ENCODE data around the gene ZP1.

Gene ZP1

DNA sequence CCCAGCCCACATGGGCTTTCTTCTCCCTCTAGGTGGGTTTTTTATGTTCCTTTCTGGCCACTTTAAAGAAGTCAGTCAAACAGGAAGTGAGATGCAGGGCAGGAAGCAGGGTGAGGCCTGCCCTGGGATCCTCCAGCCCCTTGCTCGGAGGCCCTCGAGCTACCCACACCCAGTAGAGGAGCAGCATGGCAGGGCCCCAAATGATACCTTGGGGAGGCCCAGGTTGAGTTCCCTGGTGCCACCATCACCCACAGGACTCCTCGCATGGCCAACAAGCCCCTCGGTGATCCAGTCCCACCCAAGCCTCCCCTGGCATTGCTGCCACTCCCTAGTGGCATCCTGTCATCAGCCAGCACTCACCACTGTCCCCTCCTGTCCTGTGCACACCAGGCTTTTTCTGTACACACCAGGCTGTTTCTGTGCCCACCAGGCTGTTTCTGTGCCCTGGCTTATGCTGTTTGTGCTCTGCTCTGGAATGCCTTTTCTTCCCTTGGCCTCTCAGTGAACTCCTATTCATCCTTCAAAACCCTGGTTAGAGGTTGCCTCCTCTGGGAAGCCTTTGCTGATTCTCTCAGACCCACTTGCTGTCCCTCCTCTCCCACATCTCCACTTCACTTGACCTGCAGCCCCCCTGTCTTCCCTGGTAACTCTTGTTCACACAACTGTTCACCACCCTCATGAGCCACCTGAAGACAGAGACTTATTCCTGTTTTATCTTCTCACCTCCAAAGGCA is 8.4 kb upstream of the ZP1 start:
- in situ Hi-C loops (cut with MboI; ENCODE audit: low sequenced_read_pairs) = no loop called here

DNA sequence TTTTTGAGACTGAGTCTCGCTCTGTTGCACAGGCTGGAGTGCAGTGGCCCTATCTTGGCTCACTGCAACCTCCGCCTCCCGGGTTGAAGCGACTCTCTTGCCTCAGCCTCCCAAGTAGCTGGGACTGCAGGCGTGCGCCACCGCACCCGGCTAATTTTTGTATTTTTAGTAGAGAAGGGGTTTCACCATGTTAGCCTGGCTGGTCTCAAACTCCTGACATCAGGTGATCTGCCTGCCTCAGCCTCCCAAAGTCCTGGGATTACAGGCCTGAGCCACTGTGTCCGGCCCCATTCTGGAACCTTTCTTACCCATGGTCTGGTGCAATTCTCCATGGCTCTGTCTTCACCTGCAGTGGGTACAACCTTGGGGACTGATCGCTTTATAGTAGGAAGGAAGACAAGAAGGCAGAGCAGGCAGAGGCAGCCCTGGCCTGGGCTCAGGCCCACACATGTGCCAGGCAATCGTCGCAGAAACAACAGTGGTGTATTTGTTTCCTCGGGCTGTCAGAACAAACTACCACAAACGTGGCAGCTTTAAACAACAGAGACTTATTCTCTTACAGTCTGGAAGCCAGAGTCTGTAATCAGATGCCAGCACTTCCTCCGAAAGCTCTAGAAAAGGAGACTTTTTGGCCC is 7.6 kb upstream of the ZP1 start:
- in situ Hi-C loops (cut with MboI; ENCODE audit: low sequenced_read_pairs) = no loop called here

GRCh38 chr11:60860943-60861342 is 6.4 kb upstream of the ZP1 start:
- in situ Hi-C loops (cut with MboI; ENCODE audit: low sequenced_read_pairs) = no loop called here

- in situ Hi-C loops (cut with MboI; ENCODE audit: low sequenced_read_pairs) = no loop called here
Observed at GRCh38 chr11:60862171-60862570, 5.2 kb upstream of the ZP1 start.

GRCh38 chr11:60863550-60864521 is 3.5 kb upstream of the ZP1 start:
- in situ Hi-C loops (cut with MboI; ENCODE audit: low sequenced_read_pairs) = no loop called here

GRCh38 chr11:60864856-60865513 is 2.4 kb upstream of the ZP1 start:
- in situ Hi-C loops (cut with MboI; ENCODE audit: low sequenced_read_pairs) = no loop called here

GRCh38 chr11:60867871-60868681 is 734 bp downstream of the ZP1 start:
- in situ Hi-C loops (cut with MboI; ENCODE audit: low sequenced_read_pairs) = no loop called here

GRCh38 chr11:60868682-60869450 is 1.5 kb downstream of the ZP1 start:
- in situ Hi-C loops (cut with MboI; ENCODE audit: low sequenced_read_pairs) = no loop called here

DNA sequence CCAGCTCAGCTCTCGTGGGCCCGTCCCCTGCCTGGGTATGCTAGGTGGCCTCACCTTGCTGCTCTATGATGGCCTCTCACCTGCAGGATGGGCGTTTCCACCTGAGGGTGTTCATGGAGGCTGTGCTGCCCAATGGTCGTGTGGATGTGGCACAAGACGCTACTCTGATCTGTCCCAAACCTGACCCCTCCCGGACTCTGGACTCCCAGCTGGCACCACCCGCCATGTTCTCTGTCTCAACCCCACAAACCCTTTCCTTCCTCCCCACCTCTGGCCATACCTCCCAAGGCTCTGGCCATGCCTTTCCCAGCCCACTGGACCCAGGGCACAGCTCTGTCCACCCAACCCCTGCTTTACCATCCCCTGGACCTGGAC is 2.1 kb downstream of the ZP1 start:
- in situ Hi-C loops (cut with MboI; ENCODE audit: low sequenced_read_pairs) = no loop called here

DNA sequence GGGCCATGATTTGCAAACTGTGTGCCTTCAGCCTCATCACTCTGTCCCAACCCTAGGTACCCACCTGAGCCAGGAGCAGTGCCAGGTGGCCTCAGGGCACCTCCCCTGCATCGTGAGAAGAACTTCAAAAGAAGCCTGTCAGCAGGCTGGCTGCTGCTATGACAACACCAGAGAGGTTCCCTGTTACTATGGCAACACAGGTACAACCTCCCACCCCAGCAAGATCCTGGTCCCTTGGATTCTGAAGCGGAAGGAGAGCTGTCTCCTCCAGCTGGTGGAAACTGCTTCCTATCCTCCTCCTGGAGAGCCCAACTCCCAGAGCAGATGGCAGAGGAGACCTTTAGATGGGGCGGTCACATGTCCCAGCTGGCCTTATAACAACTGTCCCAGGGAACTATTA is 2.9 kb downstream of the ZP1 start:
- in situ Hi-C loops (cut with MboI; ENCODE audit: low sequenced_read_pairs) = no loop called here

GRCh38 chr11:60870733-60871377 is 3.5 kb downstream of the ZP1 start:
- in situ Hi-C loops (cut with MboI; ENCODE audit: low sequenced_read_pairs) = no loop called here

DNA sequence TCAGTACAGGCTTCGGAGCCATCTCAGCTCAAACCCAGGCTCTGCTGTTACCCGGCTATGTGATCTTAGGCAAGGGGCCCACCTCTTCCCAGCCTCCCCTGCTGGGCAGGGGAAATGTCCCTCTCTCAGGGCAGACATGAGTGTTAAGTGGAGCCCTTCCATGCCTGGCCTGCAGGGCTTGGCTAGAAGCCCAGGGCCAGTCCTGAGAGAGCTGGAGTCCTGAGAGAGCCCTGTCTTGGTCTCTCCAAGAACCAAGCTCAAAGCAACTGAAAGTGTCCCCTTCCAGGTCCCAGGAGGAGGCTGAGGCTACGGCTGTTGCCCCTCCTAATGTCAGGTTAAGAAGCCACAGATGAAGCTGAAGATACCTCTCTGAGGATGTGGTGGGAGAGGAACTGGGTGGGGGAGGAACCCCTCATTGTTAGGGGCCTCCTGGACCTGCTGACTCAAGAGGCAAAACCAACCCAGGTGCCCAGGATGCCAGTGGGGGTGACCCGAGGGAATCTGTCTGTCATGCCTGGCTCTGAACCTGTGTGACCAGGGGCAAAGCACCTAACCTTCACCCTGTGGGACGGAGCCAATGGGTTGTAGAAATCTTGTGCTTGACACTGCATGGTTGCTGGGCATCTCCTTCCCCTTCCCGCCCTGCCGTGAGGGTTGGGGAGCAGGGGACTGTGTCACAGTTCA is 4.2 kb downstream of the ZP1 start:
- in situ Hi-C loops (cut with MboI; ENCODE audit: low sequenced_read_pairs) = no loop called here

- in situ Hi-C loops (cut with MboI; ENCODE audit: low sequenced_read_pairs) = no loop called here
Observed at GRCh38 chr11:60872124-60872960, 5.0 kb downstream of the ZP1 start.

GRCh38 chr11:60872961-60873524 is 5.7 kb downstream of the ZP1 start:
- in situ Hi-C loops (cut with MboI; ENCODE audit: low sequenced_read_pairs) = no loop called here

DNA sequence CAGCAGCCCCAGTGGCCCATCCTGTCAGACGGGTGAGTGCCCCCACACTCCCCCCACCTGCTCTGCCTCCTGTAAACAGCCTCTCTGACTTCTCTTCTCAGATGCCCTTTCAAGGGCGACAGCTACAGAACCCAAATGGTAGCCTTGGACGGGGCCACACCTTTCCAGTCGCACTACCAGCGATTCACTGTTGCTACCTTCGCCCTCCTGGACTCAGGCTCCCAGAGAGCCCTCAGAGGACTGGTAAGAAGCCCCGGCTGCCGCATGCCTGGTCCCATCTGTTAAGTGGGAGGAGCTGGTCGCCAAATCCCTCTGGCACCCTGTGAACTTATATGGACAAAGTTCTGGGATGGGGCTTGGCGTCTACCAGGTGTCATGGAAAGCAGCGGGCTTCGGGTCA is 6.2 kb downstream of the ZP1 start:
- in situ Hi-C loops (cut with MboI; ENCODE audit: low sequenced_read_pairs) = no loop called here

GRCh38 chr11:60874421-60875365 is 7.4 kb downstream of the ZP1 start:
- in situ Hi-C loops (cut with MboI; ENCODE audit: low sequenced_read_pairs) = no loop called here
